ENCODE results near the gene BCL2L11.

BCL2L11 gene

GRCh38 chr2:111118481-111118980 lies 2.2 kb upstream of the BCL2L11 start:
- peak; percentile 53 for DNase-seq

GRCh38 chr2:111118981-111119821 lies 1.5 kb upstream of the BCL2L11 start:
- DNase-seq, result peak; percentile 43

GRCh38 chr2:111119822-111120252 lies 877 bp upstream of the BCL2L11 start:
- no peak for DNase-seq

- peak; percentile 57 for DNase-seq
These were observed 514 bp downstream of the BCL2L11 start for GRCh38 chr2:111121028-111121827.

GRCh38 chr2:111121828-111122630 lies 1.3 kb downstream of the BCL2L11 start:
- DNase-seq, result peak; percentile 93

- peak; percentile 87 for DNase-seq
These were observed 2.1 kb downstream of the BCL2L11 start for GRCh38 chr2:111122631-111123421.

- DNase-seq, result no peak
These were observed 3.0 kb downstream of the BCL2L11 start for GRCh38 chr2:111123751-111124150.

GRCh38 chr2:111126581-111126980 lies 5.9 kb downstream of the BCL2L11 start:
- DNase-seq, result no peak

- no peak for DNase-seq
These were observed 6.6 kb downstream of the BCL2L11 start for GRCh38 chr2:111127351-111127750.

- no peak for DNase-seq
These were observed 7.4 kb downstream of the BCL2L11 start for GRCh38 chr2:111128096-111128495.

GRCh38 chr2:111133603-111134002 lies 12.9 kb downstream of the BCL2L11 start:
- no peak for DNase-seq

- DNase-seq, result no peak
These were observed 13.3 kb downstream of the BCL2L11 start for GRCh38 chr2:111134055-111134454.

GRCh38 chr2:111135237-111135909 lies 14.7 kb downstream of the BCL2L11 start:
- no peak for DNase-seq

- DNase-seq, result no peak
These were observed 15.2 kb downstream of the BCL2L11 start for GRCh38 chr2:111135910-111136297.

GRCh38 chr2:111138839-111139238 lies 18.1 kb downstream of the BCL2L11 start:
- no peak for DNase-seq

GRCh38 chr2:111139637-111140317 lies 19.1 kb downstream of the BCL2L11 start:
- DNase-seq, result no peak

- no peak for DNase-seq
These were observed 20.1 kb downstream of the BCL2L11 start for GRCh38 chr2:111140815-111141214.

- no peak for DNase-seq
These were observed 21.4 kb downstream of the BCL2L11 start for GRCh38 chr2:111142101-111142500.

GRCh38 chr2:111143107-111143842 lies 22.6 kb downstream of the BCL2L11 start:
- no peak for DNase-seq

GRCh38 chr2:111143843-111144198 lies 23.1 kb downstream of the BCL2L11 start:
- DNase-seq, result no peak

All from right hindlimb (tissue), 1 donor.